Measurements from ENCODE around the gene SPRR2F.

DNA sequence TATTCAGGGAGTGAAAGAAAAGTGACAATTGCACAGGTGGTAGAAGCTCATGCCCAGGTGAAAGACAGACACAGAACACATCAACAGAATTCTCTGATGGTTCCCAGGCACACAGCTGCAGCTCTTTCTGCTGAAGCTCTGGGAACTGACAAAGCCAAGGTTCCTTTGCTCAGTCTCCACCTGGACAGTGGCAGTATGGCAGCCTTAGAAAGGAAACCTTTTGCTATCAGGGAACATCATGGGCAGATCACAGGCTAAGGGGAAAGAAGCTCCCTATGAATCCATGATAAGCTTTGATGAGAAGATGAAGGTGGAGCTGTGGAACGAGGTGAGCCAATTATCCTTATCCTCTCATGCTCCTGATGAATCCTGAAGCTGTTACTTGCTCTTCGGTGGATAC lies 43.1 kb downstream of the SPRR2F start:
- TF ChIP-seq, protein P1, sequence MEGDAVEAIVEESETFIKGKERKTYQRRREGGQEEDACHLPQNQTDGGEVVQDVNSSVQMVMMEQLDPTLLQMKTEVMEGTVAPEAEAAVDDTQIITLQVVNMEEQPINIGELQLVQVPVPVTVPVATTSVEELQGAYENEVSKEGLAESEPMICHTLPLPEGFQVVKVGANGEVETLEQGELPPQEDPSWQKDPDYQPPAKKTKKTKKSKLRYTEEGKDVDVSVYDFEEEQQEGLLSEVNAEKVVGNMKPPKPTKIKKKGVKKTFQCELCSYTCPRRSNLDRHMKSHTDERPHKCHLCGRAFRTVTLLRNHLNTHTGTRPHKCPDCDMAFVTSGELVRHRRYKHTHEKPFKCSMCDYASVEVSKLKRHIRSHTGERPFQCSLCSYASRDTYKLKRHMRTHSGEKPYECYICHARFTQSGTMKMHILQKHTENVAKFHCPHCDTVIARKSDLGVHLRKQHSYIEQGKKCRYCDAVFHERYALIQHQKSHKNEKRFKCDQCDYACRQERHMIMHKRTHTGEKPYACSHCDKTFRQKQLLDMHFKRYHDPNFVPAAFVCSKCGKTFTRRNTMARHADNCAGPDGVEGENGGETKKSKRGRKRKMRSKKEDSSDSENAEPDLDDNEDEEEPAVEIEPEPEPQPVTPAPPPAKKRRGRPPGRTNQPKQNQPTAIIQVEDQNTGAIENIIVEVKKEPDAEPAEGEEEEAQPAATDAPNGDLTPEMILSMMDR (IDR thresholded peaks at IDR 0.05): no peak
- TF ChIP-seq POLR2A (IDR thresholded peaks at IDR 0.05) (no peak), POLR2AphosphoS5 (IDR thresholded peaks at IDR 0.05) (no peak)

All from stomach (tissue), 4 donors.